A204.1 (cell line): Measurements from ENCODE around the gene CLP1.
"Not testable (repeated sequence)": the region's sequence is repeated elsewhere in the genome, so short reads cannot be mapped to it uniquely, and the experiment has no call there.

ENCODE experiments used
- FAIRE-seq: peaks from 2 replicates; lab custom pipeline; 2012; peaks lifted over from hg19 to GRCh38; lab: Jason Lieb, UNC

Gene CLP1

GRCh38 chr11:57667117-57667735 is 9.7 kb downstream of the CLP1 start:
- FAIRE-seq: peak; percentile 97

GRCh38 chr11:57667736-57668433 is 10.3 kb downstream of the CLP1 start, which contains the start of gene ZDHHC5:
Gene ZDHHC5 (plus strand): TSS chr11:57668114. CDS start chr11:57673091, 4,977 bp downstream.
- FAIRE-seq: no peak

- FAIRE-seq: no peak
Measured at GRCh38 chr11:57668434-57668782, 10.8 kb downstream of the CLP1 start.

GRCh38 chr11:57674251-57674650 is 16.7 kb downstream of the CLP1 start:
- no peak for FAIRE-seq

GRCh38 chr11:57675176-57675941 is 17.8 kb downstream of the CLP1 start:
- no peak for FAIRE-seq

- no peak for FAIRE-seq
Measured at GRCh38 chr11:57679396-57679795, 21.8 kb downstream of the CLP1 start.

GRCh38 chr11:57680552-57680874 is 23.0 kb downstream of the CLP1 start:
- FAIRE-seq: no peak

- FAIRE-seq: no peak
Measured at GRCh38 chr11:57681168-57681567, 23.6 kb downstream of the CLP1 start.

- not testable (repeated sequence) for FAIRE-seq
Measured at GRCh38 chr11:57690474-57690873, 32.9 kb downstream of the CLP1 start.

GRCh38 chr11:57698843-57699365 is 41.3 kb downstream of the CLP1 start:
- FAIRE-seq: no peak

GRCh38 chr11:57699813-57700212 is 42.3 kb downstream of the CLP1 start:
- FAIRE-seq: no peak

- no peak for FAIRE-seq
Measured at GRCh38 chr11:57700425-57700824, 42.9 kb downstream of the CLP1 start.

- no peak for FAIRE-seq
Measured at GRCh38 chr11:57703341-57703740, 45.8 kb downstream of the CLP1 start.

GRCh38 chr11:57704932-57705331 is 47.4 kb downstream of the CLP1 start:
- no peak for FAIRE-seq

GRCh38 chr11:57705432-57705831 is 47.9 kb downstream of the CLP1 start:
- not testable (repeated sequence) for FAIRE-seq

- no peak for FAIRE-seq
Measured at GRCh38 chr11:57709802-57710367, 52.3 kb downstream of the CLP1 start.
